T-helper 1 cell treated with Interleukin-12 subunit alpha and Interleukin-12 subunit beta and Interleukin-4 antibody, amounts not matched to agents 30 ng/mL and 1 ng/mL, for 36 hours (primary cell): ENCODE data around the gene SLC2A2. TPM values are rescaled to one million over a fixed set of nuclear protein-coding genes. Genes with fewer than 3 reads are reported as not detected.
"Not testable (repeated sequence)": the region's sequence is repeated elsewhere in the genome, so short reads cannot be mapped to it uniquely, and the experiment has no call there.

Source experiments
- intact Hi-C: fragments of 100-400 bp; cut with micrococcal nuclease; formaldehyde crosslinking; loops from one replicate; pipeline ENCODE4 v1.15.1; 2024
- total RNA-seq: library from RNA; stranded (reverse); gene quantifications from 2 replicates; pipeline ENCODE4 v1.2.3, GENCODE V29; 2022

The SLC2A2 gene
- total RNA-seq, 1 donor from 2014 or later, result not detected

DNA sequence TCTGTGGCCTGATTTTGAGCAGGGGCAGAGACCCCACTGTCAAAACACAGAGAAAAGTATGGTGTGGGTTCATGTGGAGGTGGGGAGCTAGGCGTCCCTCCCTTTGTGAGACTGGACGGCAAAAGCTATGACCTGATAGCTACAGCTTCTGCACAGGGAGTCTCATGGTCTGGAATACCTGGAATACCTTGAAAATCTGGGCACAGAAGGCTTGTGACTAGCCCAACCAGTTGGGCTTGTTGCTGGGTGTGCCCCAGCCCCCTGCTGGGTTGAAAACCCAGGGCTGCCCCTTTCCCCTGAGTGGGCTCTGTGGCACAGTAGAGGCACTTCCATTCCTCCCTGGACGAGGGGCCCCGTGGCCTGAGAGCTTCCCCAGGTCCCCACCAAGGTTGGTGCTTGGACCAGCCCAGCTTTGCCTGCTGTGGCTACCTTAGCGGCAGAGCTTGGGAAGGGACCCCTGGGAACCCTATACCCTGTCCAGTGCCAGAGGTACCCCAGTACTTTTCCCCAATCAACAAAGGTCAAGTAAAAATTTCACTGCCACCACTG lies 37.3 kb downstream of the SLC2A2 start:
- intact Hi-C loops, result no loop called here

DNA sequence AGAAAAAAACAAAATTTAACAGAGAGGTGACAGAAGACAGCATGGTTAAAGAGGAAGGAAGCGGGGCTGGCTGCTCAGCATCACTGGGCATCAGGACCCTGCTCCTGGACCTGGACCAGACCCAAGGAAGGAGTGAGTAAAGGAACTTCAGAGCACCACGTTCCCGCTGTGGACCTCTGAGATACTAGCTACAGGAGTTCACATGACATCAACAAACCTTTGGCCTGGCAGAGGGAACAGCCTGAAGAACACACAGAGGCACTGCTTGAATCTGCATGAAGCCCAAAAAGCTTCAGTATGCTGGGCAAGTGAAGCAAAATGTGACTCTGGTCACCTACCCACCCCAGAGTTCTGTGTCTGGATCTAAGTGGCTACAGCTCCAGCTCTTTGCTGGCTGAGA lies 38.1 kb downstream of the SLC2A2 start:
- intact Hi-C loops, result no loop called here

DNA sequence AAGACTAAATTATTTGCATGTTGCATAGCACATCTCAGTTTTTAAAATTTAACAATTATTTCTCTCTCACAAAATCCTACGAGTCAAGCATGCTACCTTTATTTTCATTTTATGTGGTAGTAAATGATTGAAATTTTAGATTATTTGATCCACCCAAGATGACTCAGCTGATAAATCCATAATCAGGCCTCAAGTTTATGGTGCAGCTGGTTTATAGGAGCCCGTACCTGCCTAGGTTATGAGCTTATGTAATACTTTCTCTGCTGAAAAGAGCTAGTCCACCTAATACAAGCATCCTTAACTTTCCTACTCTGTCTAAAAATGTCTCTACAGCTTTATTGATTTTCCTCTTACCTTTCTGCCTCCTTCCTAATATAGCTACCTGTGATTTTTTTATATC lies 41.2 kb downstream of the SLC2A2 start:
- intact Hi-C loops, result no loop called here

DNA sequence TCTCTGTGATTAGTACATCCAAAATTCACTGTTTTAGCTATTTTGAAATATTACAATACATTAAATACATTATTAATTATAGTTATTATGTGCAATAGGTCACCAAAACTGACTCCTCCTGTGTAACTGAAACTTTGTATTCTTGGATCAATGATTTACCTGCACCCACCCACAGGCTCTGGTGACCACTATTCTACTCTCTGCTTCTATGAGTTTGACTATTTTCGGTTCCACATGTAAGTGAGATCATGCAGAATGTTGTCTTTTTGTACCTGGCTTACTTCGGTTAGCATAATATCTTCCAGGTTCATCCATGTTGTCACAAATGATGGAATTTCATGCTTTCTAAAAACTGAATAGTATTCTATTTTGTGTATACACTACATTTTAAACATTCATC lies 43.8 kb downstream of the SLC2A2 start:
- intact Hi-C loops, result no loop called here

DNA sequence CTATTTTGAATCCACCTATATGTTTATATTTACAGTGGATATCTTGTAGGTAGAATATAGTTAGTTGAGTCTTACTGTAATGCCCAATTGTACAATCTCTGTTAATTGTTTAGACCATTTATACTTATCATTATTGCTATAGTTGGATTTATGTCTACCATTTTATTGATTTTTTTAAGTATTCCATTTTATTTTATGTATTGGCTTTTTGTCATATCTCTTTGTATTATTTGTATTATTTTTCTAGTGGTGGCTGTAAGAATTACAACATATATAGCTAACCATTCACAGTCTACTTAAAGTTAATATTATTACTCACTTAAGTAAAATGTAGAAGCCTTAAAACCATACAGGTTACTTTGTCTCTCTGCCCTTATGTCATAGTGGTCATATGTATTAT lies 46.1 kb downstream of the SLC2A2 start:
- intact Hi-C loops, result no loop called here

DNA sequence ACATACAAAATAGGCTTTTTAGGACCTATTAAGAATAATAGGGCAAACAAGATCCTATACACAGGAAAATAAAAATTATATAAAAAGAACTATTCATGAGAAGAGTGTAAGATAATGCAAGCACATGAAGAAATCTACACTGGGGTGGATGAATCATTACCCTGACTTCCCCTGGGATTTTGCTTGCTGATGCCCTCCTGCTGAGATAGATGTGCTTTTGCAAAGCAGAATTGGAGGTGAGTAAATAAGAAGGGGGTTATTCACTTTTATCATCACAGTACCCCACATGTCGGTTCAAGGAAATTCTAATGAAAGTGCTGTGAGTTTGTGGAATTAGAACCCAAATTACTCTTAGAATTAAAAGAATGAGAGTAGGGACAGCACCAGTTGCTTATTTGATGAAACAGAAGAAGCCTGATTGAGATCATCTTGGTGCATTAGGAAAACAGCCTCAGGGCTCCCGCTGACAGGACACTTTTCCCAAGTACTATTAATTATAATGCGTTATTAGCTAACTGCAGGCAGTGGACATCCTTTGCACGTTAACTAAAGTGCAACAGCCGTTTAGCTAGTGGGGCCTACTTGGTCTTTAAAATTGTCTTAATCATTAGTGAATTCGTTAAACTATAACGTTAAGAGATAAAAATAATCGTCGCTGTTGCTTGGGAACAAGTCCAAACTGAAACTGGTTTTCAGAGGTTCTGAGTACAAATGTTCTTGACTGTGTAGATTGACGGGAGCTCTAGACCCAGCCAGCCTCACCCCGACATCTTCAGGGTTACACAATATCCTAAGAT lies 48.4 kb downstream of the SLC2A2 start:
- intact Hi-C loops, result no loop called here

DNA sequence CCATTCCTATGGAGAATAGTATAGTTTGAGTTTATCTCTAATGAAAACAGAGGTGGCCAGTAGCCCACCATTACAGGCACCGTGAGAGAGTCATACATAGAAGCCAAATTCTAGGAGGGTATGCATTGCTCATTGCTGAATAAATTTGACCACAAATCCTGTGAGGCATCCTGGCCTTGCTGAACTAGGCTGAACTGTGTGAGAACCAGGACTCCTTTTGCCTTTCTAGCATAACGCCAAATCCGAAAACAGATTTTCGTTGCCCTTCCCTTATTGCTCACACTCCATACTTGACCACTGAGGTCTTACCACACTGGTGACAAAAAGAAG lies 50.4 kb downstream of the SLC2A2 start:
- intact Hi-C loops, result no loop called here

DNA sequence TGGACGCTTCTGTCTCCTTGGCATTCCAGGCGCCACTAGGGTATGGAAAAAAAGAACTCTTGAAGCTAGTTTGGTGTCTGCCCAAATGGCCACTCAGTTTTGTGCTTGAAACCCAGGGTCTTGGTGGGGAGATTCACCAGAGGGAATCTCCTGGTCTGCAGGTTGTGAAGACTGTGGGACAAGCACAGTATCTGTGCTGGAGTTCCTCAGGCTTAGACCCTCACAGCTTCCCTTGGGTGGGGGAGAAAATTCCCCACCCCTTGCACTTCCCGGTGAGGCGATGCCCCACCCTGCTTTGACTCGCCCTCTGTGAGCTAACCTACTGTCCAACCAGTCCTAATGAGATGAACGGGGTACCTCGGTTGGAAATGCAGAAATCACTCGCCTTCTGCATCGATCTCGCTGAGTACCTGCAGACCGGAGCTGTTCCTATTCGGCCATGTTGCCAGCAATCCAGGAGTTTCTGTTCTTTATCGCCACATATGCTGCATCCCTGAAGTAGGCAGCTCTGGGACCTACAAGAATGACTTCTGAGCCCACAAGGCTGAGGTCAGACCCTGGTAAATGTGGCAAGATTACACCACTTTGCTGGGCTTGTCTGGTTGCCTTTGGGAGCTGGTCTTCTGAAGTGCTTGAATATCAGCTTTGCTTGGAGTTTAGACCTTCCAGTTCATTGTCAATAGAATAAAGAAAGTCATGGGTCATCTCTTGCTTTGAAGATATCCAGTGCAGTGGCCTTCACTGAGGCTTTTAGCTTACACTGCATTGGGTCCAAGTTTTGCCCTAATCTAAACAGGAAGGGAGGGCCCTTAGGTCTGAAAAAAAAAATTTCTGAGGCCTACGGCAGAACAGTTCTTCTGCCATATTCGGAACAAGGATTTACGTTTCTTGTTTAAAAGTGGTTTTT lies 51.0 kb downstream of the SLC2A2 start:
- intact Hi-C loops, result no loop called here

DNA sequence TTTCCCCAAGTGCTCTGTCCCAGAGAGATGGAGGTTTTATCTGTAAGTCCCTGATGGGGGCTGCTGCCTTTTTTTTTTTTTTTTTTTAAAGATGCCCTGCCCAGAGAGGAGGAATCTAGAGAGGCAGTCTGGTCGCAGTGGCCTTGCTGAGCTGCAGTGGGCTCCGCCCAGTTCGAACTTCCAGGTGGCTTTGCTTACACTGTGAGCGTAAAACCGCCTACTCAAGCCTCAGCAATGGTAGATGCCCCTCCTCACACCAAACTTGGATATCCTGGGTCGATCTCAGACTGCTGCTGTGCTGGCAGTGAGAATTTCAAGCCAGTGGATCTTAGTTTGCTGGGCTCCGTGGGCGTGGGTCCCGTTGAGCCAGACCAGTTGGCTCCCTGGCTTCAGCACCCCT lies 51.6 kb downstream of the SLC2A2 start:
- intact Hi-C loops, result no loop called here

DNA sequence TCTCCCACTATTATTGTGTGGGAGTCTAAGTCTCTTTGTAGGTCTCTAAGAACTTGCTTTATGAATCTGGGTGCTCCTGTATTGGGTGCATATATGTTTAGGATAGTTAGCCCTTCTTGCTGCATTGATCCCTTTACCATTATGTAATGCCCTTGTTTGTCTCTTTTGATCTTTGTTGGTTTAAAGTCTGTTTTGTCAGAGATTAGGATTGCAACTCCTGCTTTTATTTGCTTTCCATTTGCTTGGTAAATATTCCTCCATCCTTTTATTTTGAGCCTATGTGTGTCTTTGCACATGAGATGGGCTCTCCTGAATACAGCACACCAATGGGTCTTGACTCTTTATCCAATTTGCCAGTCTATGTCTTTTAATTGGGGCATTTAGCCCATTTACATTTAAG lies 53.6 kb downstream of the SLC2A2 start:
- intact Hi-C loops, result not testable (repeated sequence)

DNA sequence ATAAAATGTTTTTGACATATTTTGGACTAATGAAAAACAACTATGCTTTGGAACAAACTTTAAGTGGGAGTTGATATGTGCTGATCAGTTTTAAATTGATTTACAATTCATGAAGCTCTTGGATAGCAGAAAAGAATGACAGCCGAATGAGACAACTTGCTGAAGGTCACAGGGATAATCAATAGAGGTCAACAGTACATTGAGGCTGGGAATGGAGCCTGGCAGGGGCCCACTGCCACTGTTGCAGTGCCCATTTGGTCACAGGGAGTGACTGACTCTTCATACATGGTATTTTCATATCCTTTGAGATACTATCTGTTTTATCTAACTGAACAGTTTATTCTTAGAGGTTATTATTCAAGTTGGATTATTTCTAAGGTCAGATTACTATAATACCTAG lies 59.4 kb downstream of the SLC2A2 start:
- intact Hi-C loops, result no loop called here

DNA sequence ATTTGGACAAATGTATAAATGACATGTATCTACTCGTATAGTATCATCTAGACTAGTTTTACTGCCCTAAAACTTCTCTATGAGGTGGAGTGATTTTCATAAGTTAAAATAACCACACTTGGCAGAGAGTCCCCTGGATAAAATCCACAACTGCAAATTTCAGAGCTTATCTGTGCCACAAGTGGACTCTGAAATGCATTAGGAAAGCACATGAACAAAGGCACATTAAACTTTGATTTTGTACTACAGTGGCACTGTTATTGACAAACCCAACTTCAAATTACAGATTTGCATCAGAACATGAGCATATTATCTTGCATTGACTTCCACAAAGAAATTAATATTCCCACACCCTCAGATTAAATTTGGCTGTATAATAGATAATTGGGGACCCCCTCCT lies 60.0 kb downstream of the SLC2A2 start:
- intact Hi-C loops, result no loop called here

DNA sequence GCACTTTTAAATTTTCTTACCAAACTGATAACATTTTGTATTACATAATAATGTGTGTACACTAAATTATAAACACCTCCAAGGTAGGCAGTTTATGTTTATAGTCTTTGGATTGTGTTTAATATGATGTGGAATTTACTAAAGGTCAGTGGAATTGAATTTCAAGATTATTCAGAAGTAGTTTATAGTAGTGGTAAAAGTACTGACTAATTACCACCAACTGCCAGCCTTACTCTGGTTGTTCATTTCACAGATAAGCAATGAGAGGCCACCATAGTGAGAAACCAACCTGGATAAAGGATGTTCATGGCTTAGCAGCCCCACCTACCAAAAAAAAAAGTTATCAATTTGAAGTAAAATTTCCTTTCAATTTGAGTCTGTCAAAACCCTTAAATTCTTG lies 64.1 kb downstream of the SLC2A2 start:
- intact Hi-C loops, result loop anchor here (5.0 kb wide), 1 partner anchor 495 kb away; no protein-coding TSS in a partner anchor

DNA sequence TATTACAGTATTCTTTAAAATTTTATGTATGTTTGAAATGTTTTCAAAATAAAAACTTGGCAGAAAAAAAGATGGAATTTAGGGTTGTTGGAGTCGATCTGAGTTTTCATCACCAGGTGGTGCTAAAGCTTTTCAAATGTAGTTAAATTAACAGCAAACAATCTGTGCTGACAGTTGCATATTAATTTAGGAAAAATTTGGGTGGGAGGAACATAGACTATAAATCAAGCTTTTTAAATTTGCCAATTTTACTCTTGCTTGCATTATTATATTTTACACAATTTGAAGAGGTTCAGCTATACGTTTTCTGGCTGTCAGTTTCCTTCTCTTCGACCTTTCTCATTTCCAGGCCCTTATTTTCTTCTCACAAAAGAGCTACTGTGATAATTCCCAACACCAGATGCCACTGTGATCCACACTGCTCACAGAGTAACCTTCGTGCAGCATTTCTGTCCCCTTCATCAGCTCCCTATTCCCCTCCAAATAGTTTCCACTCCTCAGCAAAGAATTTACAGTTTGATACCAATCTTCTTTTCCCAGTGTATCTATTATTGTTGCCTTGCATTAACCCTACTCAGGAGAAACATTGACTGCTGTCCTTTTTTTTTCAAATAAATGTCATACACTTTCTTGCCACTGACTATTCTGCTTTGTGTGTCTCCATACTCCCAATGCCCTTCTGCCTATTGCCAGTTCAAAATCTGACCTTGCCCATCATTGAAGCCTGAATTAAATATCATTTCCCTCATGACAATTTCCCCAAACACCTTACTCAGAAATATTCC lies 64.7 kb downstream of the SLC2A2 start:
- intact Hi-C loops, result loop anchor here (1.0 to 5.0 kb wide), 6 partner anchors 495 to 1705 kb away; no protein-coding TSS in a partner anchor

DNA sequence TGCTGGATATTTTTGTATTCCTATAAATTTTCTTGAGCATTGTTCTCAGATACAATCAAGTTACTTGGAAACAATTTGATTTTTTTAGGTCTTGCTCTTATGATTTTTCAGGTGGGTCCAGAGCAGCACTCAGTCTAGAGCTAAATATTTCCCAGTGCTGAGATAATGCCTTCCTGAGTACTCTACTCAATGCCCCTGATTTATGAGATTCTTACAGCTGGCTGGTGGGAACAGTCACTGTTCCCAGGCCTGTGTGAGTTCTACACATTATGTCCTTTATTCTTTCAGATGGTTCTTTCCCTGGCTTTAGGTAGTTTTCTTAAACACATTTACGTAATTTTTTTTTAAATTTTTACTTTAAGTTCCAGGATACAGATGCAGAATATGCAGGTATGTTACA lies 67.1 kb downstream of the SLC2A2 start:
- intact Hi-C loops, result no loop called here

DNA sequence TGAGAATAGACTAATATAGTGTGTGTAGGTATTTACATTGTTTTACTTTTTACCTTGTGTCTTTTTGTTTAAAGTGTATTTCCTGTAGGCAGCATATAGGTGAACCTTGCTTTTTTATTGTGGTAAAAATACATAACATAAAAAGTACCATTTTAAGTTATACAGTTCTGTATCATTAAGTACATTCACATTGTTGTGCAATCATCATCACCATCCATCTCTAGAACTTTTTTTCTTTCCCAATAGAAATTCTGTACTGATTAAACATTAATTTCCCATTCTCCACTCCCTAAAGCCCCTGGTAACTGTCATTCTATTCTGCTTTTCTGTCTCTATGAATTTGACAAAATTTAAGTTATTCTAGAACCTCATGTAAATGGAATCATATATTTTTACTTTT lies 69.9 kb downstream of the SLC2A2 start:
- intact Hi-C loops, result no loop called here

DNA sequence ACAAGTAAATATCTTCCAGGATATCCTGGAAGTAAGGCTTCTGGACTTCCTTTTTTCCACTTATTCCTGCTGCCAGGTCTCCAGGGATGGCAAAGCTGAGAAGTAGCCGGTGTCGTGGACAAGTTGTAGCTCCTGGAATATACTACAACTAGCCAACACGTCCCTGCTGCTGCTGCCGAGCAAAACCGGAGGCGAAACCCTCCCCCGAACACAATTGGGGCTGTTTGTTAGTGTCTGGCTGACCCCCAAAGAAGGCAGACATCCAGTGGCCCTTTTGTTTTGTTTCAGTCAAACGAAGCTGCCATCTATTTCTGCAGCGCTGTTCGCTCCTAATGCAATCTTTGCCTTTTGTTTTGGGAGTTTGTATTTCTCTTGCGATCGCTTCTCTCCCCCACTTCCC lies 72.8 kb downstream of the SLC2A2 start:
- intact Hi-C loops, result no loop called here

DNA sequence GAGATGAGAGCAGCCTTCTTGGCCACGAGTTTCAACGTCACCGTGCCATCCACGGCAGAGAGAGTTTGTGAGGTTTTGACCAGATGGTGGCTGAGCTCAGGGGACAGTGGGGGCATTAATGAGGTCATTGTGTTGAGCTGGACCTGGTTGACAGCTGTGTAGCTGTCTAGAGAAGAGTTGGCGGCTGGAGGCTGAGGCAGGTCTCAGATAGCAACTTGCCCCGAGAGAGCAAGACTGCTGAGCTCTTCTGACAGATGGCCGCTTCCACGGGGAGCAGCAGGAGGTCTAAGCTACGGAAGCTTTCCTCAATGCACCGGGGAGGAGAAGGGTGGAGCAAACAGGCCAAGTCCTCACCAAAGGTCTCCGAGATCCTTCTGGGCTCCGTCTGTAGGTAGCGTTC lies 73.3 kb downstream of the SLC2A2 start:
- intact Hi-C loops, result no loop called here

DNA sequence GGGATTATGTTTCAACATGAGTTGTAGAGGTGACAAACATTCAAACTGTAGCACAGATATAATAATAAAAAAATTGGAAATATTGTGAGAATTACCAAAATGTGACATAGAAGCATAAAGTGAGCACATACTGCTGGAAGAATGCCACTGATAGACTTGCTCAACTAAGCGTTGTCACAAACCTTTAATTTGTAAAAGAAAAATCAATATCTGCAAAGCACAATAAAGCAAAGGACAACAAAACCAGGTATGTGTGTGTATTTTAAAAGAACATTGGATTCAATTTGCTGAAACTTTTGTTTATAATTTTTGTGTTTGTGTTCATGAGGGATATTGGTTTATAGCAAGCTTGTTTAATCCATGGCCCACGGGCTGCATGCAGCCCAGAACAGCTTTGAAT lies 77.3 kb downstream of the SLC2A2 start:
- intact Hi-C loops, result no loop called here

DNA sequence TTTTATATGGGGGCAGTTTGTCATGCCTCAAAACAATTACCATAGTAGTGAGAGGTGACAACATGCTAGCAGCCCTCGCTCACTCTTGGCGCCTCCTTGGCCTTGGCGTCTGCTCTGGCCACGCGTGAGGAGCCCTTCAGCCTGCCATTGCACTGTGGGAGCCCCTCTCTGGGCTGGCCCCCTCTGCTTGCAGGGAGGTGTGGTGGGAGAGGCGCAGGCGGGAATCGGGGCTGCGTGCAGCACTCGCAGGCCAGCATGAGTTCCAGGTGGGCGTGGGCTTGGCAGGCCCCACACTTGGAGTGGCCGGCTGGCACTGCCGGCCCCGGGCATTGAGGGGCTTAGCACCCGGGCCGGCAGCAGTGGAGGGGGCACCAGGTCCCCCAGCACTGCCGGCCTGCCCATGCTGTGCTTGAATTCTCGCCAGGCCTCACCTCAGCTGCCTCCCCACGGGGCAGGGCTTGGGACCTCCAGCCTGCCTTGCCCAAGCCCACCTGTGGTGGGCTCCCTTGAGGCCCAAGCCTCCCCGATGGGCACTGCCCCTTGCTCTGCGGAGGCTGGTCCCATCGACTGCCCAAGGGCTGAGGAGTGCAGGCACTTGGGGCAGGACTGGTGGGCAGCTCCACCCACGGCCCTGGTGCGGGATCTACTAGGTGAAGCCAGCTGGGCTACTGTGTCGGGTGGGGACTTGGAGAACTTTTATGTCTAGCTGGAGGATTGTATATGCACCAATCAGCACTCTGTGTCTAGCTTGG lies 79.3 kb downstream of the SLC2A2 start:
- intact Hi-C loops, result no loop called here
